AG10803 (cell line): ENCODE results near the gene AASS.

Experiments used
- DNase-seq: peaks from one replicate; pipeline ENCODE4 v3.0.0; 2010; ENCODE audit warnings: low read depth
- H3K4me3 ChIP-seq: 2 replicates; pipeline ENCODE4 v1.5.1; 2011; ENCODE audit warnings: mild to moderate bottlenecking, low read length, control low read depth
- TF ChIP-seq, protein P1 (sequence below): conservative IDR thresholded peaks from 2 replicates; pipeline ENCODE4 v1.5.1; 2011; ENCODE audit warnings: mild to moderate bottlenecking, low read length, control low read depth, inconsistent platforms

AASS gene

DNA sequence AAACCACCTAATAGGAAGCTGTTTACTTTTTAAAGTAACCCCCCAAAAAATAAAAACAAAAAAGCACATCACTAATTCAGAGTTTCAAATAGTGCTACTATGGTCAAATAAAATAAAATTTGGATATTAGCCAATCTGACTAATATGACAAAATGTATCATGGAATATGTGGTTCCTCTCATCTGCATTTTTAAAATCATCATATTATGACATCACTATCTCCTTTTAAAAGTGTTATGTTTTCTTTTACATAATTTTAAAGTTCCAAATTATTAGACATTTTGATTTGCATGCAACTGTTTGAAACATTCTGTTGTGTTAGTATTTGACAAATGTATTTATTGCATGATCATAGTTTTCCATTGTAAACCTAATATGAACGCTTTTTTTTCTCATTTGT lies 110.4 kb downstream of the AASS start:
- TF ChIP-seq, protein P1, sequence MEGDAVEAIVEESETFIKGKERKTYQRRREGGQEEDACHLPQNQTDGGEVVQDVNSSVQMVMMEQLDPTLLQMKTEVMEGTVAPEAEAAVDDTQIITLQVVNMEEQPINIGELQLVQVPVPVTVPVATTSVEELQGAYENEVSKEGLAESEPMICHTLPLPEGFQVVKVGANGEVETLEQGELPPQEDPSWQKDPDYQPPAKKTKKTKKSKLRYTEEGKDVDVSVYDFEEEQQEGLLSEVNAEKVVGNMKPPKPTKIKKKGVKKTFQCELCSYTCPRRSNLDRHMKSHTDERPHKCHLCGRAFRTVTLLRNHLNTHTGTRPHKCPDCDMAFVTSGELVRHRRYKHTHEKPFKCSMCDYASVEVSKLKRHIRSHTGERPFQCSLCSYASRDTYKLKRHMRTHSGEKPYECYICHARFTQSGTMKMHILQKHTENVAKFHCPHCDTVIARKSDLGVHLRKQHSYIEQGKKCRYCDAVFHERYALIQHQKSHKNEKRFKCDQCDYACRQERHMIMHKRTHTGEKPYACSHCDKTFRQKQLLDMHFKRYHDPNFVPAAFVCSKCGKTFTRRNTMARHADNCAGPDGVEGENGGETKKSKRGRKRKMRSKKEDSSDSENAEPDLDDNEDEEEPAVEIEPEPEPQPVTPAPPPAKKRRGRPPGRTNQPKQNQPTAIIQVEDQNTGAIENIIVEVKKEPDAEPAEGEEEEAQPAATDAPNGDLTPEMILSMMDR: no peak
- no peak overlapping the region for H3K4me3 ChIP-seq
- DNase-seq: no peak

DNA sequence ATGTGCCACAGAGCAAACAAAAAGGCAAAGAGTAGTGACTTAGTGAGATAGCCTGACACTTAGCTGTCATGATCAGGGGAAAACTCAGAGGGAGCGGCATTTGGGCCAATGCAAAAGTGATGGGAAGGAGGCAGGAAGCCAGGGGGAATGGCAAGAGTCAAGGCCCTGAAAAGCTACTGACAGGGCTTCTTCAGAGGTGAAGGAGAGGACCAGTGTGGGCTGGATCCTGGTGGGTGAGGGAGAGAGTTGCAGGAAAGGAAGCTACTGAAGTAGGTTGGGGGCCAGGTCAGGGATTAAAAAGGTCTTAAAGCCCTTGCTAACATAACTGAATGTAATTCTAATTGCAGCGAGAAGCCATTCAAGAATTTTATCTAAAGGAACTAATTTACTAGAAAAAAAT lies 117.0 kb downstream of the AASS start:
- TF ChIP-seq, protein P1: no peak
- no peak for DNase-seq
- no peak overlapping the region for H3K4me3 ChIP-seq
